Esophagus (tissue), 2 donors: ENCODE data around the gene TCF7L2. TPM values are rescaled to one million over a fixed set of nuclear protein-coding genes. Genes with fewer than 3 reads are reported as not detected.

Experiments used
- H3K27ac ChIP-seq, 2 donors: one replicate each; pipeline ENCODE4 v1.5.1; 2013; ENCODE audit warnings: low read depth in 2 of 2, mild to moderate bottlenecking in 2 of 2, inconsistent platforms in 1 of 2, low read length in 1 of 2, moderate library complexity in 1 of 2
- H3K27me3 ChIP-seq, 2 donors: one replicate each; pipeline ENCODE4 v1.6.1; 2013; ENCODE audit warnings: low read length in 2 of 2, control low read depth in 1 of 2, mild to moderate bottlenecking in 1 of 2; ENCODE audit not compliant: insufficient read depth in 2 of 2, control insufficient read depth in 1 of 2
- H3K36me3 ChIP-seq, 2 donors: one replicate each; pipeline ENCODE4 v1.6.1; 2013; ENCODE audit warnings: low read length in 1 of 2; ENCODE audit not compliant: control insufficient read depth in 2 of 2, insufficient read depth in 2 of 2
- H3K4me1 ChIP-seq, 2 donors: one replicate each; pipeline ENCODE4 v1.6.1; 2013; ENCODE audit warnings: low read length in 1 of 2; ENCODE audit not compliant: control insufficient read depth in 2 of 2, insufficient read depth in 2 of 2
- H3K4me3 ChIP-seq, 2 donors: one replicate each; pipeline ENCODE4 v1.5.1; 2013; ENCODE audit warnings: low read length in 2 of 2, mild to moderate bottlenecking in 2 of 2, low read depth in 1 of 2, moderate library complexity in 1 of 2
- H3K9me3 ChIP-seq, 2 donors: one replicate each; pipeline ENCODE4 v1.6.1; 2013; ENCODE audit warnings: mild to moderate bottlenecking in 2 of 2, low read depth in 1 of 2, low read length in 1 of 2, moderate library complexity in 1 of 2; ENCODE audit not compliant: control insufficient read depth in 2 of 2, insufficient read depth in 1 of 2
- WGBS, 2 donors: extraction: QIAGEN DNeasy Blood & Tissue Kit; methylation state at CpG; one replicate each; pipeline ENCODE4 v1.1.7; 2013; 5-methylcytosine and 5-hydroxymethylcytosine counted together
- polyA plus RNA-seq, 2 donors: library from polyadenylated mRNA; stranded (reverse); fragments of 200-250 nt; gene quantifications; one replicate each; pipeline ENCODE4 v1.2.3, GENCODE V29; 2013
- donor health status: healthy with polysubstance abuse.
- donor health status: Bipolar disorder and iron deficiency.

TCF7L2 gene
- polyA plus RNA-seq, 2 donors, result 5.4 to 7.9 TPM

GRCh38 chr10:113149626-113150025 lies 199.6 kb downstream of the TCF7L2 start:
- Histone ChIP-seq H3K27me3 (no peaks in the 10 kb centered on the region), H3K4me1 (no peaks in the 10 kb centered on the region), H3K4me3 (no peak overlapping the region), H3K9me3 (no peaks in the 10 kb centered on the region), H3K27ac (no peak overlapping the region), H3K36me3 (peaks cover 15 to 25% of the 10 kb centered on the region in 2 donors)
- WGBS, 2 donors, result 83% methylated on average over 3 of the region's 3 CpGs

GRCh38 chr10:113151190-113151666 lies 201.2 kb downstream of the TCF7L2 start:
- Histone ChIP-seq H3K36me3 (peaks cover 15 to 22% of the 10 kb centered on the region in 2 donors), H3K4me3 (no peak overlapping the region), H3K4me1 (no peaks in the 10 kb centered on the region), H3K27ac (no peak overlapping the region), H3K9me3 (no peaks in the 10 kb centered on the region), H3K27me3 (no peaks in the 10 kb centered on the region)
- 74 to 79% methylated on average over 6 of the region's 6 CpGs for WGBS, 2 donors

GRCh38 chr10:113153493-113154102 lies 203.6 kb downstream of the TCF7L2 start:
- Histone ChIP-seq H3K9me3 (no peaks in the 10 kb centered on the region), H3K4me1 (peaks cover 0 to 3% of the 10 kb centered on the region in 2 donors), H3K27me3 (no peaks in the 10 kb centered on the region), H3K36me3 (peaks cover 9 to 20% of the 10 kb centered on the region in 2 donors), H3K27ac (no peak overlapping the region), H3K4me3 (no peak overlapping the region)
- WGBS, 2 donors, result 92 to 93% methylated on average over 17 of the region's 17 CpGs

- Histone ChIP-seq H3K27ac (no peak overlapping the region), H3K4me1 (peaks cover 0 to 3% of the 10 kb centered on the region in 2 donors), H3K27me3 (no peaks in the 10 kb centered on the region), H3K36me3 (peaks cover 3 to 15% of the 10 kb centered on the region in 2 donors), H3K4me3 (no peak overlapping the region), H3K9me3 (no peaks in the 10 kb centered on the region)
- WGBS, 2 donors, result 94 to 96% methylated on average over 7 of the region's 7 CpGs
Measured at GRCh38 chr10:113157441-113157840, 207.4 kb downstream of the TCF7L2 start.

- Histone ChIP-seq H3K36me3 (peaks cover 0 to 13% of the 10 kb centered on the region in 2 donors), H3K9me3 (no peaks in the 10 kb centered on the region), H3K27me3 (no peaks in the 10 kb centered on the region), H3K4me1 (peaks cover 0 to 3% of the 10 kb centered on the region in 2 donors), H3K27ac (no peak overlapping the region), H3K4me3 (no peak overlapping the region)
- WGBS, 2 donors, result 62 to 64% methylated on average over 3 of the region's 3 CpGs
Measured at GRCh38 chr10:113158183-113158582, 208.1 kb downstream of the TCF7L2 start.

GRCh38 chr10:113159563-113159962 lies 209.5 kb downstream of the TCF7L2 start:
- H3K36me3 ChIP-seq, result peaks cover 0 to 5% of the 10 kb centered on the region in 2 donors
- H3K4me3 ChIP-seq, result no peak overlapping the region
- peaks cover 0 to 3% of the 10 kb centered on the region in 2 donors for H3K4me1 ChIP-seq
- no peaks in the 10 kb centered on the region for H3K27me3 ChIP-seq
- H3K27ac ChIP-seq, result no peak overlapping the region
- WGBS, 2 donors, result 90 to 94% methylated on average over 8 of the region's 8 CpGs
- no peaks in the 10 kb centered on the region for H3K9me3 ChIP-seq

GRCh38 chr10:113160641-113161040 lies 210.6 kb downstream of the TCF7L2 start:
- H3K27me3 ChIP-seq, result no peaks in the 10 kb centered on the region
- H3K9me3 ChIP-seq, result no peaks in the 10 kb centered on the region
- H3K27ac ChIP-seq, result no peak overlapping the region
- H3K4me1 ChIP-seq, result peaks cover 0 to 3% of the 10 kb centered on the region in 2 donors
- H3K4me3 ChIP-seq, result no peak overlapping the region
- H3K36me3 ChIP-seq, result peaks cover 0 to 7% of the 10 kb centered on the region in 2 donors
- WGBS, 2 donors, result 88 to 91% methylated on average over 10 of the region's 10 CpGs

GRCh38 chr10:113161066-113161465 lies 211.0 kb downstream of the TCF7L2 start:
- Histone ChIP-seq H3K4me3 (no peak overlapping the region), H3K27me3 (no peaks in the 10 kb centered on the region), H3K4me1 (peaks cover 0 to 3% of the 10 kb centered on the region in 2 donors), H3K36me3 (peaks cover 0 to 8% of the 10 kb centered on the region in 2 donors), H3K9me3 (no peaks in the 10 kb centered on the region), H3K27ac (no peak overlapping the region)
- WGBS, 2 donors, result 82 to 85% methylated on average over 6 of the region's 6 CpGs

- H3K36me3 ChIP-seq, result peaks cover 0 to 6% of the 10 kb centered on the region in 2 donors
- H3K27ac ChIP-seq, result no peak overlapping the region
- H3K4me1 ChIP-seq, result no peaks in the 10 kb centered on the region
- WGBS, 2 donors, result 69% methylated on average over 6 of the region's 6 CpGs
- no peaks in the 10 kb centered on the region for H3K9me3 ChIP-seq
- no peak overlapping the region for H3K4me3 ChIP-seq
- H3K27me3 ChIP-seq, result no peaks in the 10 kb centered on the region
Measured at GRCh38 chr10:113162960-113163359, 212.9 kb downstream of the TCF7L2 start.

GRCh38 chr10:113165673-113166072 lies 215.6 kb downstream of the TCF7L2 start:
- Histone ChIP-seq H3K27me3 (no peaks in the 10 kb centered on the region), H3K36me3 (peaks cover 0 to 6% of the 10 kb centered on the region in 2 donors), H3K27ac (no peak overlapping the region), H3K4me1 (no peaks in the 10 kb centered on the region), H3K4me3 (no peak overlapping the region), H3K9me3 (no peaks in the 10 kb centered on the region)
- WGBS, 2 donors, result 92% methylated on average over 20 of the region's 20 CpGs
